HG03342 (cell line): ENCODE results near the gene SPACA7.

Source experiments
- ATAC-seq: cut with Tn5 transposase; IDR thresholded peaks from one replicate; pipeline ENCODE4 v1.9.1; 2021; ENCODE audit warnings: mild to moderate bottlenecking, moderate library complexity; ENCODE audit not compliant: unreplicated experiment

Gene SPACA7

GRCh38 chr13:112462408-112462807 lies 86.3 kb downstream of the SPACA7 start:
- ATAC-seq: no peak

GRCh38 chr13:112464720-112465119 lies 88.6 kb downstream of the SPACA7 start:
- ATAC-seq: no peak

GRCh38 chr13:112465251-112466131 lies 89.3 kb downstream of the SPACA7 start:
- ATAC-seq: no peak

GRCh38 chr13:112466132-112467058 lies 90.2 kb downstream of the SPACA7 start:
- no peak for ATAC-seq

GRCh38 chr13:112467236-112467635 lies 91.1 kb downstream of the SPACA7 start:
- no peak for ATAC-seq

- ATAC-seq: no peak
These were observed 91.9 kb downstream of the SPACA7 start for GRCh38 chr13:112468069-112468468.

- no peak for ATAC-seq
These were observed 93.1 kb downstream of the SPACA7 start for GRCh38 chr13:112469071-112469745.

GRCh38 chr13:112473818-112474217 lies 97.7 kb downstream of the SPACA7 start:
- ATAC-seq: no peak

GRCh38 chr13:112474869-112475268 lies 98.7 kb downstream of the SPACA7 start:
- ATAC-seq: no peak

GRCh38 chr13:112475889-112476288 lies 99.7 kb downstream of the SPACA7 start:
- no peak for ATAC-seq

GRCh38 chr13:112477070-112477619 lies 101.0 kb downstream of the SPACA7 start:
- ATAC-seq: no peak

GRCh38 chr13:112479389-112479788 lies 103.2 kb downstream of the SPACA7 start:
- ATAC-seq: no peak

- ATAC-seq: no peak
These were observed 105.3 kb downstream of the SPACA7 start for GRCh38 chr13:112481458-112481857.

- no peak for ATAC-seq
These were observed 107.1 kb downstream of the SPACA7 start for GRCh38 chr13:112483299-112483698.
